HL-60/S4 treated with phorbol 12-myristate 13-acetate at 8.2 ng/mL for 4 days and 3 days (cell line): ENCODE data around the gene SDK1.

Experiments
- in situ Hi-C: fragments of 300-500 bp; cut with MboI; formaldehyde crosslinking; loops from 2 replicates; pipeline ENCODE4 v1.15.0; 2022; ENCODE audit warnings: low sequenced_read_pairs

SDK1 gene

DNA sequence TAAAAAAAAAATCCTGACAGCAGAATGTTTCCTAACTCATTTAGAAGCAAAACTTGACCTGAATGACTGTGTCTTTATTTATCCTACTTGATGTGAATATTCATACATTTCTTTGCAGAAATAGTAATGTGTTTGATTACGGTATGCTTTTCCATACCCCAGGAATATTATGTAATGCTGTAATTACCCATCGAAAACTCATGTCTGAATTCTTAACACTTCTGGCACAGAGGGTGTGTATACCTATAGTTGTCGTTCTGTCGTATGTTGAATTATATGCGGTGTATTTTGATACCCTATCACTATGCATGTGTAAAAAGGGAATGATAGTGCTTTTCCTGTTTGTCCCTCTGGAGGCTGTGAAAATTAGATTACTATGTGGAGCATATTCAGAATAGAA is 26.6 kb downstream of the SDK1 start:
- in situ Hi-C loops: no loop called here

DNA sequence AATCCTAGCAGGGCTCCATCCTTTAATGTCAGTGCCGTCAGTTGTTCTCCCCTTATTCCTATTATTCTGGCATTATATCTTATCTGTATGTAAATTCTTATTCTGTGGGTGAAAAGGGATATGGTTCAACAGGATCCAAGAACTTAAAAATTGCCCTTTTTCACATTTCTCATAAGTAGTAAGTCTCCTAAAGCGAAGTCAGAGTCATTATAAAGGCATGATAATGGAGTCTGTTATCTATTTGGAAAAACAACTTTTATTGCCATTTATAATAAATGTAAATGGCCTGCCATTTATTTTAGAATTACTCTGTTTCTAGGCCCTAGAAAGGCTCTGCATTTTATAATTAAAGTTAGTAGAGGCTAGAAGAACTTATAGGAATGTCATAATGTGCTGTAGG is 31.3 kb downstream of the SDK1 start:
- in situ Hi-C loops: no loop called here

DNA sequence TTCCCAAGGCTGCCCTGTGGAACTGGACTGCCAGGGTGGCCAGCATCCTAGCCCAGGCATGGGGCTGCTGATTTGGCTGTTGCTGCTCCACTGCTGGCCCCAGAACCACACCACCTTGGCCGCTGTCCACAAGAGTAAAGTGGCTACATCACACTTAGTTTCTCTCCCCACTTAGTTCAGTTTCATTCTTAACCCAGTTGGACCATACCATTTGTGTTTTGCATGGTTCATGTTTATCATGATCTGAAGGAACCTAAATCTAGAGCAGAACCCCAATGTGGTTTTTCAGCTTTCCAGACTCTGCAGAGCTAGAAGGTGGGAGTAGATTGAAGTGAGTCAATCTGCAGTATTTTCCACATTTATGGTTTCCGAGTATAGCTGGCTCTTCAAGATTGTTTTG is 32.8 kb downstream of the SDK1 start:
- in situ Hi-C loops: no loop called here

DNA sequence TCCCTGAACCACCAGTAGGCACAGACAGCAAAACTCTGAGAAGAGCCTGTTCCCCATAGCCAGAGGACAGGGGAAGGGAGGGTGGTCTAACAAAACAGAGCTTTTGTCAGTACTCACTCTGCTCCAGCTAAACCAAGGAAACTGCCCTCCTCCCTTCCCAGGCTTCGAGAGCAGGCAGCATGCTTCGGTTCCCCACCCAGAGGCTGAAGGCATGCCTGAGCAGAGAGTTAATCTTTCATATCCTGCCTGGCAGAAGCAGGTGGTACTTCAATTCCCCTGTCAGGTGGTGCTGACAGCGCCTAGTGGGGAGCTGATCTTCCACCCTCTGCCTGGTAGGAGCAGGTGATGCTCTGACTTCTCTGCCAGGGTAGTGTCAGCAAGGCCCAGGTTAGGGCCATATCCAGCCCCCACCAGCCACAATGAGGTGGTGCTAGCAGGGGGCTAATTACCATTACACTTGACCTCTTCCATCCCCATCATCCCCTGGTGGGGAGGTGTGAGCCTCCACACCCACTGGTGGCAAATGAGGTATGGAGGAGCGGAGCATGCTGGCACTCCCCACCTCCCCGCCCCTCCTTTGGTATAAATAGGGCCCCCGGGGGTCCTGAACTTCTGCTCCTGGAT is 35.1 kb downstream of the SDK1 start:
- in situ Hi-C loops: no loop called here

GRCh38 chr7:3338161-3338560 is 37.1 kb downstream of the SDK1 start:
- in situ Hi-C loops: no loop called here

GRCh38 chr7:3345699-3346481 is 44.8 kb downstream of the SDK1 start:
- in situ Hi-C loops: no loop called here

DNA sequence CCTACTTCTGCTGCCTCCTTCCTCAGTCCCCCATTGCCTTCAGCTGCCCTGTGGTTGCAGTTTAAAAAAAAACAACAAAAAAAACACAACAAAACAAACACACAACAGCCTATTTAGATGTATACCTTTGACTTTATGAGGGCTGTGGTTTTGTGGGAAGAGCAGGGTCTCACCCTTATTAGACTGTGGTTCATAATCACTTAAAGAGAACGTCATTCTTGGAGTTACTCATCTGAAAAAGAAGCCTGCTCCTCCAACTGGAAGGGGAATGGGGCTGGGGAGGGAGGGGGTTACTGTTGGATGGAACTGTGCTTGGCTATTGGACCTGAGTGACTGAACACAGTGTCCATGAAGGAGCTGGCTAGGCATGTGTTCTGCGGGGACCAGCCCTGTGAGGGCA is 48.1 kb downstream of the SDK1 start:
- in situ Hi-C loops: no loop called here

GRCh38 chr7:3356173-3356572 is 55.1 kb downstream of the SDK1 start:
- in situ Hi-C loops: no loop called here

DNA sequence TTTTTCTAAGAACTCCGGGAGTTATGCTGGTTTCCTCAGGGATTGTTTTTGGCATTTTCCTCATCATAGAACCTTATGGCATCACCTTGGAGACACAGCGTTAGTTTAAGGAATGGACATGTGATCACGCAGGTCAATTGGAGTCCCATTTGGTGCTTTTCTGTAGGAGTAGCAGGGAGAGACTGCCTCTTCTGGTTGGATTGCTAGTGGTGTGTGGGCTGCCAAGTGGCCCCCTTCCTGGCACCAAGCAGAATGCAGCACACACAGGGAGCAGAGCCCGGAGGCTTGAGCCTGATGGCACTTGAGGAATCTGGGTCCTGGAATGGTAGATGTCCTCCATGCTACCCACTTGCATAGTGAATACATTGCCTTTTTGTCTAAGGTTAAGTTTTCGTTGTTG is 57.9 kb downstream of the SDK1 start:
- in situ Hi-C loops: no loop called here

DNA sequence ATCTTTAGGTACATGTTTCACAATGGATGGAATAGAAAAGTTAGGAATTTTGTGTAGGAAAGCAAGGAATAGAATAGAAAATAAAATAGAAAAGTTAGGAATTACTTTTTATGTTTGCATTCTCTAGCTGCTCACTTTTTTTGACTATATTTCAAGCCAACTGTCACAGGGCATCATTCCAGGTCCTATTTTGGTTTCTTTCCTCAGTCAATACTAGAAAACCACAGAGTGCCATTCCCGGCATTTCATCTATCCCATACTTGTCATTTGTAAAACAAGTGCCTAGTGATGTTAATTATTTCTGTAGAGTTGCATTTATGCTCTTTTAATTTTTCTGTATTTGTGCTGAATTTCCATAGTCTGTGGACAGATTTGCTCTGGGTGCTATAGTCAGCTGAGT is 66.2 kb downstream of the SDK1 start:
- in situ Hi-C loops: no loop called here

- in situ Hi-C loops: no loop called here
Measured at GRCh38 chr7:3370068-3370830, 69.2 kb downstream of the SDK1 start.

GRCh38 chr7:3370921-3371320 is 69.9 kb downstream of the SDK1 start:
- in situ Hi-C loops: no loop called here

DNA sequence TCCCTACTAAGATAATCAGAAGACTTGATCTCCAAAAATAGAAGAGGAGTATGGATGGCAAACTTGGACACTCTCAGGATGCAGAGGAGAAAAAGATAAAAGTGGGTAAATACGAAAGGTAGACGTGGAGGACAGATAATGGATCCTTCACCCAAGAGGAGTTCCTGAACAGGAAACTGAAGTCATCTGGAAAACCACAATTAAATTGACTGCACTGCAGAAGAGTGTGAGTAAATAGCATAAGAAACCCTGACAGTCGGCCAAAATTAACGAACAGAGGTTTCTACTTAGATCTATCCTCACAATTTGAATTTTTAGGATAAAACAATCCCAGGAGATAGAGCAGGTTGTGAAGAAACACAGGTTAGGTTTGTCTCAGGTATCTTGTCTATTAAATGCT is 70.5 kb downstream of the SDK1 start:
- in situ Hi-C loops: no loop called here

DNA sequence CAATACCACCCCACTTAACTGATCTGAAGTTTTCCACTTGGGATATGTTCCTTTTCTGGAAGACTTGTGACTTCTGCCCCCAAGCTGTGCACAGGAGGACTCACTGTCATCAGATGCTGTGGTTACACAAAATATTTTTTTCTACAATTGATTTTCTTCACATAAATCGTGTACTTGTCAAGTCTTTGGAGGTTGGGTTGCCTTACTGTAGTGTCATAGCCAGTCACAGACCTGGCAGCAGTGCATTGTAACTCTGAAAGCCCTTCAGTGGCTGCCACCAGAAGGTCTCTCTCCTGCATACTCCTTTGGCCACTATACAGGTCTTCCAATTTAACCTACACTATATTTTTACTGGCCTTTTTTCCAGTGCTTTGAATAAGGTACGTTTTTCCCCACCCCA is 73.2 kb downstream of the SDK1 start:
- in situ Hi-C loops: no loop called here

DNA sequence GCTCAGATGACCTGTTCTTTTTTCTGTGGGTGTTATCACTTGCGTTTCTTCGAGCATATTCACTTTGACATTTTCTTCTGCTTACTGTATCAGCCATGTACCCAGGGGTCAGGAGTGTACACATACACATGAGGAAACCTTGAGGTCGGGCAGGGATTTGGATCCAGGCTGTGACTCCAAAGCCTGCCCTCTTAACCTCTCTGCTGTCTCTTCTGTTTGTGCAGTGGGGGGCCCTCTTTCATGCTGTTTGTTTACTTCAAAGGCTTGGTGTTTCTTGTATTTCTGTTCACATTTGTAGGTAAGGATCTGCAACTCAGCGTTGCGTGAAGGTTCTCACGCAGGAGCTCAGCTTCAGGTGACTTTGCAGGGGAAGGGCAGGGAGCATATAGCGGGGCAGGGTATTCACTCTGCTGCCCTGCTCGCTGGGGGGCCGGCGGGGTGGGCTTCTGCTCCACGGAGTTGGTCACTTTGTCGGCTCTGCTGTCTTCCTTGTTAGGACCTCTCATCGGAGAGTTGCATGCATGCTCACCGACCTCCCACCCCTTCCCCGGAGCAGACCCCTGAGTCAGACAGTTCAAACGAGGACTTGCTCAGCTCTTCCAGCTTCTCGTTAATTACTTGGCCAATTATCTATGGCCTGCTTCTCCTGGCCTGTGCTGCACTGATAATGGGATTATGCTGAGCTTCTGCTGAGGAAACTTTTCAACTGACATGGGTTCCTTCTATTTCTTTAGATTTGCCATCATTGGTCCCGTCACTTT is 77.5 kb downstream of the SDK1 start:
- in situ Hi-C loops: no loop called here

GRCh38 chr7:3380034-3380433 is 79.0 kb downstream of the SDK1 start:
- in situ Hi-C loops: no loop called here

- in situ Hi-C loops: no loop called here
Measured at GRCh38 chr7:3380886-3381685, 80.0 kb downstream of the SDK1 start.

DNA sequence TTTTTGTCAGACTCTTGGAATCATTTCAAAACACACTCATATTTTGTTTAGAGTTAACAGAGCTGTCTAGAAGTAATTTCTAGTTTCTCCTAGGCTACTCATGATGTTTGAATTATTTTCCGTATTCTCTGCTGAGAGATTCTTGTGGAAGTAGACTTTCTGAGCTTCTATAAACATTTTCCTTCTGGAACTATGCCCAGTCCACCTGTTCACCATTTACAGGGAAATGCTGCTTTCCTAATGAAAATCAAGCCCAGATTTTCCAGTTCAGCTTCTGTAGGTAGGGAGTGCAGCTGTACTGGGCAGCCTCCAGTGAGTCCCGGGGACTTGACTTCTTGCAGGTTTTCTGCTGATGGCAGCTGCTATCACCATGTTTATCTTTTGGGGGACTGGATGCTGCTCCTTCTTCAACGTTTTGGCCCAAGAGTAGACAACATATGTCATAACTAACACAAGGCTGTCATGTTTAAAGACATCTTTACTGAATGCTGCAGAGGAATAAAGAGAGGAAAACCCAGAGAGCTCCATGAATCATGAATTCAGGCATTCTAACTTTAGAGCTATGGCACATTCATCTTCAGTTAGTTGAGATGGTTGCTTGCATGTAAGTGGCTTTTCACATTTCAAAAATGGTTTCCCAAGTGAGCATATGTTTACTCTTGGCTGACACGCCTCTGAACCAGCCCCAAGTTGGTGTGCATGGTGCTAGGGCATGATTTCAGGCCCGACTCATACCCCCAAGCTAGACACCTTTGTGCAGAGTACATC is 85.6 kb downstream of the SDK1 start:
- in situ Hi-C loops: no loop called here

DNA sequence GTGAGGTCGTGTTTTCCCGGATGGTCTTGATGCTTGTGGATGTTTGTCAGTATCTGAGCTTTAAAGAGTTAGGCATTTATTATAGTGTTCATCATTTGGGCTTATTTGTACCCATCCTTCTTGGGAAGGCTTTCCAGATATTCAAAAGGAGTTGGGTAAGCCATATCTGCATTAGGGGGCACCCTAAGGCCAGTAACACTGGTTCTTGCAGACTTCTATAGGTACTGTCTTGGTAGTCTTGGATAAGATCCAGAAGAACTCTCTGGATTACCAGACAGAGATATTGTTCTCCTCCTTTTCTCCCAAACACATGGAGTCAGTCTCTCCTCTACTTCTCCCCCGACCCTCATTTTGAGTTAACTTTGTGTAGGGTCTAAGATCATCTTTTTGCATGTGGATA is 92.8 kb downstream of the SDK1 start:
- in situ Hi-C loops: no loop called here

DNA sequence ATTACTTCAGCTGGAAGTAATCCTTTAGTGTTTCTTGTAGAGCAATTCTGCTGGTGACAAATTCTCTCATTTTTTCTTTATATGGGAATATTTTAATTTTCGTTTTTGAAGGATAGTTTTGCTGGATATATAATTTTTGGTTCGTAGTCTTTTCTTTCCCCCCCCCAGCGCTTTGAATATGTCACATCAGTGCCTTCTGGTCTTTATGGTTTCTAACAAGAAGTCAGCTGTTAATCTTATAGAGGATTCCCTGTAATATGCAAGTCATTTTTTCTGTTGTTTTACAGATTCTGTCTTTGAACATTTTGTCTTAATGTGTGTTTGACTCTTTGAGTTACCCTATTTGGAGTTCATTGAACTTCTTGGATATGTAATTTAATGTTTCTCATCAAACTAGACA is 96.3 kb downstream of the SDK1 start:
- in situ Hi-C loops: no loop called here
